Activated T-helper 2 cell treated with anti-CD3 and anti-CD28 coated beads, Interferon-gamma antibody, Interleukin-2, Interleukin-4, amounts not matched to agents 10 μg/mL and 5 μg/mL and 100 μg/mL, durations not matched to agents 14 hours and 24 hours and 36 hours (primary cell): Measurements from ENCODE around the gene SCFD2. TPM values are rescaled to one million over a fixed set of nuclear protein-coding genes. Genes with fewer than 3 reads are reported as not detected.
"Not testable (repeated sequence)": the region's sequence is repeated elsewhere in the genome, so short reads cannot be mapped to it uniquely, and the experiment has no call there.

Source experiments
- DNase-seq: peaks from one replicate; pipeline ENCODE4 v3.0.0; 2021; ENCODE audit warnings: low spot score
- H3K27ac Mint-ChIP-seq: one replicate; pipeline ENCODE4 v1.8.0; 2021; ENCODE audit warnings: mixed read lengths
- H3K27me3 Mint-ChIP-seq: one replicate; pipeline ENCODE4 v1.8.0; 2021; ENCODE audit warnings: low read depth, mixed read lengths
- H3K36me3 Mint-ChIP-seq: one replicate; pipeline ENCODE4 v1.8.0; 2021; ENCODE audit warnings: low read depth, mixed read lengths
- H3K4me1 Mint-ChIP-seq: one replicate; pipeline ENCODE4 v1.8.0; 2021; ENCODE audit warnings: low read depth, mixed read lengths
- H3K4me3 Mint-ChIP-seq: one replicate; pipeline ENCODE4 v1.8.0; 2021; ENCODE audit warnings: low read depth, mild to moderate bottlenecking, moderate library complexity, mixed read lengths
- H3K9me3 Mint-ChIP-seq: one replicate; pipeline ENCODE4 v1.8.0; 2021; ENCODE audit warnings: mixed read lengths
- intact Hi-C: fragments of 100-400 bp; cut with micrococcal nuclease; formaldehyde crosslinking; loops from one replicate; pipeline ENCODE4 v1.15.1; 2023
- total RNA-seq: library from RNA; stranded (reverse); gene quantifications from 2 replicates; pipeline ENCODE4 v1.2.3, GENCODE V29; 2022

SCFD2 gene
- total RNA-seq, 1 donor from 2014 or later, result 26.3 TPM

- Mint-ChIP-seq H3K9me3 (peaks cover 19% of the 10 kb centered on the region), H3K36me3 (peaks cover 8% of the 10 kb centered on the region), H3K4me3 (no peak overlapping the region), H3K27ac (no peak overlapping the region), H3K27me3 (no peaks in the 10 kb centered on the region), H3K4me1 (peaks cover 19% of the 10 kb centered on the region)
- intact Hi-C loops, result no loop called here
- DNase-seq, result no peak
Observed at GRCh38 chr4:53168228-53168627, 197.6 kb downstream of the SCFD2 start.

- Mint-ChIP-seq H3K4me3 (no peak overlapping the region), H3K27ac (no peak overlapping the region), H3K27me3 (no peaks in the 10 kb centered on the region), H3K36me3 (no peaks in the 10 kb centered on the region), H3K4me1 (peaks cover 2% of the 10 kb centered on the region), H3K9me3 (peaks cover 6% of the 10 kb centered on the region)
- intact Hi-C loops, result no loop called here
- DNase-seq, result no peak
Observed at GRCh38 chr4:53162969-53163368, 202.9 kb downstream of the SCFD2 start.

GRCh38 chr4:53161787-53162433, 204.0 kb downstream of the SCFD2 start:
- Mint-ChIP-seq H3K27me3 (no peaks in the 10 kb centered on the region), H3K4me1 (peaks cover 2% of the 10 kb centered on the region), H3K9me3 (peaks cover 6% of the 10 kb centered on the region), H3K27ac (no peak overlapping the region), H3K36me3 (no peaks in the 10 kb centered on the region), H3K4me3 (no peak overlapping the region)
- no peak for DNase-seq
- intact Hi-C loops, result no loop called here

GRCh38 chr4:53161051-53161786, 204.6 kb downstream of the SCFD2 start:
- H3K4me3 Mint-ChIP-seq, result no peak overlapping the region
- intact Hi-C loops, result no loop called here

GRCh38 chr4:53156896-53157295, 209.0 kb downstream of the SCFD2 start:
- Mint-ChIP-seq H3K4me3 (no peak overlapping the region), H3K9me3 (peaks cover 14% of the 10 kb centered on the region), H3K27me3 (no peaks in the 10 kb centered on the region), H3K4me1 (no peaks in the 10 kb centered on the region), H3K27ac (no peak overlapping the region), H3K36me3 (peaks cover 7% of the 10 kb centered on the region)
- intact Hi-C loops, result no loop called here
- DNase-seq, result no peak

More at GRCh38 chr4:53161051-53161786, 204.6 kb downstream of the SCFD2 start:
- Mint-ChIP-seq H3K27me3 (no peaks in the 10 kb centered on the region), H3K27ac (no peak overlapping the region), H3K36me3 (no peaks in the 10 kb centered on the region), H3K4me1 (peaks cover under 1% of the 10 kb centered on the region), H3K9me3 (peaks cover 6% of the 10 kb centered on the region)
- no peak for DNase-seq

GRCh38 chr4:53152467-53152866, 213.4 kb downstream of the SCFD2 start:
- DNase-seq, result no peak
- Mint-ChIP-seq H3K36me3 (peaks cover 7% of the 10 kb centered on the region), H3K4me1 (peaks cover 1% of the 10 kb centered on the region), H3K9me3 (peaks cover 14% of the 10 kb centered on the region), H3K4me3 (no peak overlapping the region), H3K27me3 (no peaks in the 10 kb centered on the region), H3K27ac (no peak overlapping the region)
- intact Hi-C loops, result loop anchor here (2.0 kb wide), 1 partner anchor 14 kb away; no protein-coding TSS in a partner anchor

GRCh38 chr4:53151489-53151788, 214.4 kb downstream of the SCFD2 start:
- no peak overlapping the region for H3K4me3 Mint-ChIP-seq
- intact Hi-C loops, result no loop called here
- H3K27ac Mint-ChIP-seq, result no peak overlapping the region

GRCh38 chr4:53150631-53151488, 215.0 kb downstream of the SCFD2 start:
- Mint-ChIP-seq H3K4me3 (no peak overlapping the region), H3K27me3 (no peaks in the 10 kb centered on the region), H3K4me1 (peaks cover 1% of the 10 kb centered on the region), H3K36me3 (peaks cover 7% of the 10 kb centered on the region), H3K9me3 (peaks cover 14% of the 10 kb centered on the region), H3K27ac (no peak overlapping the region)
- DNase-seq, result no peak
- intact Hi-C loops, result no loop called here

More at GRCh38 chr4:53151489-53151788, 214.4 kb downstream of the SCFD2 start:
- Mint-ChIP-seq H3K36me3 (peaks cover 7% of the 10 kb centered on the region), H3K4me1 (peaks cover 1% of the 10 kb centered on the region), H3K9me3 (peaks cover 14% of the 10 kb centered on the region), H3K27me3 (no peaks in the 10 kb centered on the region)
- no peak for DNase-seq

- DNase-seq, result no peak
- H3K27me3 Mint-ChIP-seq, result no peaks in the 10 kb centered on the region
- intact Hi-C loops, result no loop called here
- H3K4me3 Mint-ChIP-seq, result no peak overlapping the region
- peaks cover 6% of the 10 kb centered on the region for H3K4me1 Mint-ChIP-seq
- H3K27ac Mint-ChIP-seq, result no peak overlapping the region
- H3K36me3 Mint-ChIP-seq, result peaks cover 17% of the 10 kb centered on the region
- H3K9me3 Mint-ChIP-seq, result no peaks in the 10 kb centered on the region
Observed at GRCh38 chr4:53147711-53148110, 218.2 kb downstream of the SCFD2 start.

- no peaks in the 10 kb centered on the region for H3K27me3 Mint-ChIP-seq
- peaks cover 22% of the 10 kb centered on the region for H3K36me3 Mint-ChIP-seq
- peaks cover 6% of the 10 kb centered on the region for H3K4me1 Mint-ChIP-seq
- no peak for DNase-seq
- intact Hi-C loops, result no loop called here
- H3K9me3 Mint-ChIP-seq, result no peaks in the 10 kb centered on the region
- no peak overlapping the region for H3K4me3 Mint-ChIP-seq
- H3K27ac Mint-ChIP-seq, result no peak overlapping the region
Observed at GRCh38 chr4:53147197-53147596, 218.7 kb downstream of the SCFD2 start.

- no peak overlapping the region for H3K4me3 Mint-ChIP-seq
- intact Hi-C loops, result no loop called here
- no peaks in the 10 kb centered on the region for H3K27me3 Mint-ChIP-seq
- H3K27ac Mint-ChIP-seq, result peak overlapping the region; percentile 61
- no peak for DNase-seq
- peaks cover 6% of the 10 kb centered on the region for H3K9me3 Mint-ChIP-seq
- peaks cover 35% of the 10 kb centered on the region for H3K36me3 Mint-ChIP-seq
- H3K4me1 Mint-ChIP-seq, result peaks cover 22% of the 10 kb centered on the region
Observed at GRCh38 chr4:53141308-53141707, 224.6 kb downstream of the SCFD2 start.

GRCh38 chr4:53139256-53139655, 226.6 kb downstream of the SCFD2 start:
- H3K4me1 Mint-ChIP-seq, result peaks cover 23% of the 10 kb centered on the region
- H3K36me3 Mint-ChIP-seq, result peaks cover 27% of the 10 kb centered on the region
- H3K27me3 Mint-ChIP-seq, H3K27ac Mint-ChIP-seq, H3K9me3 Mint-ChIP-seq, DNase-seq, H3K4me3 Mint-ChIP-seq: not testable (repeated sequence)
- intact Hi-C loops, result loop anchor here (10.0 kb wide), 2 partner anchors 124 to 424 kb away; no protein-coding TSS in a partner anchor
